Natural killer cell (primary cell): ENCODE results near the gene CACNA1D. TPM values are rescaled to one million over a fixed set of nuclear protein-coding genes. Genes with fewer than 3 reads are reported as not detected.

Experiments
- ATAC-seq, 3 donors: fragments of 150-1000 bp in 2 of 3; fragments of 200-7000 bp in 1 of 3; cut with Tn5 transposase; 1 replicate in 1 of 3; 2 replicates in 2 of 3; pipeline ENCODE4 v1.10.0; 2021; ENCODE audit warnings: mild to moderate bottlenecking in 2 of 3, moderate library complexity in 2 of 3
- DNase-seq, 2 donors: peaks; one replicate each; pipeline versions ENCODE4 v3.0.0 to v3.0.0-alpha.2; 2013 to 2021; ENCODE audit warnings: mixed read lengths in 1 of 2
- H3K27ac ChIP-seq: one replicate; pipeline ENCODE4 v1.5.1; 2013; ENCODE audit warnings: mild to moderate bottlenecking, low read length
- H3K27me3 ChIP-seq: one replicate; pipeline ENCODE4 v1.6.1; 2013; ENCODE audit warnings: low read length; ENCODE audit not compliant: control insufficient read depth, insufficient read depth
- H3K36me3 ChIP-seq: one replicate; pipeline ENCODE4 v1.6.1; 2013; ENCODE audit warnings: low read length; ENCODE audit not compliant: control insufficient read depth, insufficient read depth
- H3K4me1 ChIP-seq: one replicate; pipeline ENCODE4 v1.6.1; 2013; ENCODE audit warnings: low read length; ENCODE audit not compliant: control insufficient read depth, insufficient read depth
- H3K4me3 ChIP-seq: one replicate; pipeline ENCODE4 v1.5.1; 2013; ENCODE audit warnings: low read length
- H3K9me3 ChIP-seq: one replicate; pipeline ENCODE4 v1.6.1; 2013; ENCODE audit warnings: low read length; ENCODE audit not compliant: control insufficient read depth, insufficient read depth
- H3K27ac Mint-ChIP-seq, 2 donors: one replicate each; pipeline ENCODE4 v1.8.0; 2022; ENCODE audit warnings: mild to moderate bottlenecking in 2 of 2, mixed read lengths in 2 of 2, moderate library complexity in 1 of 2
- H3K27me3 Mint-ChIP-seq, 2 donors: one replicate each; pipeline ENCODE4 v1.8.0; 2022; ENCODE audit warnings: low read depth in 2 of 2, mixed read lengths in 2 of 2
- H3K36me3 Mint-ChIP-seq: one replicate; pipeline ENCODE4 v1.8.0; 2022; ENCODE audit warnings: mixed read lengths
- H3K4me1 Mint-ChIP-seq, 2 donors: one replicate each; pipeline ENCODE4 v1.8.0; 2022; ENCODE audit warnings: mixed read lengths in 2 of 2
- H3K4me3 Mint-ChIP-seq: one replicate; pipeline ENCODE4 v1.8.0; 2022; ENCODE audit warnings: mild to moderate bottlenecking, moderate library complexity, mixed read lengths
- H3K9me3 Mint-ChIP-seq, 2 donors: one replicate each; pipeline ENCODE4 v1.8.0; 2022; ENCODE audit warnings: mixed read lengths in 2 of 2
- CTCF ChIP-seq: fragments of 200-600 bp; IDR thresholded peaks from one replicate; pipeline ENCODE4 v1.8.0; 2022; ENCODE audit warnings: antibody characterized with exemption
- WGBS: methylation state at CpG from one replicate; pipeline ENCODE4 v1.1.7; 2013; ENCODE audit warnings: missing lambda C conversion rate; ENCODE audit not compliant: insufficient coverage; 5-methylcytosine and 5-hydroxymethylcytosine counted together
- intact Hi-C: fragments of 100-400 bp; cut with micrococcal nuclease; formaldehyde crosslinking; loops from one replicate; pipeline ENCODE4 v1.14.2; 2022
- total RNA-seq, 4 donors: library from RNA; stranded (reverse); fragments of 120-200 nt in 1 of 4; gene quantifications; one replicate each; pipeline versions ENCODE4 v1.2.3 to v1.2.4, GENCODE V29; 2013 to 2022

The CACNA1D gene
- total RNA-seq, 3 donors from 2014 or later (not counting 1 experiment from before 2014, with no cell fraction given): 0.54 to 10.1 TPM; not detected in 1

GRCh38 chr3:53671192-53671960 lies 177.0 kb downstream of the CACNA1D start:
- no peaks in the 10 kb centered on the region for H3K36me3 ChIP-seq
- H3K27me3 Mint-ChIP-seq: peaks cover 6 to 21% of the 10 kb centered on the region in 2 donors
- WGBS: 90% methylated on average over 5 of the region's 5 CpGs
- intact Hi-C loops: no loop called here
- H3K9me3 ChIP-seq: no peaks in the 10 kb centered on the region
- TF ChIP-seq CTCF: no peak
- no peaks in the 10 kb centered on the region for H3K36me3 Mint-ChIP-seq
- no peaks in the 10 kb centered on the region for H3K4me1 ChIP-seq
- no peak overlapping the region for H3K27ac ChIP-seq
- no peak for DNase-seq
- no peak overlapping the region for H3K4me3 ChIP-seq
- no peaks in the 10 kb centered on the region for H3K27me3 ChIP-seq
- H3K4me1 Mint-ChIP-seq: no peaks in the 10 kb centered on the region
- no peak overlapping the region for H3K27ac Mint-ChIP-seq
- H3K4me3 Mint-ChIP-seq: no peak overlapping the region
- no peaks in the 10 kb centered on the region for H3K9me3 Mint-ChIP-seq
- no peak for ATAC-seq

- H3K9me3 Mint-ChIP-seq: no peaks in the 10 kb centered on the region
- H3K27ac Mint-ChIP-seq: no peak overlapping the region
- H3K27ac ChIP-seq: no peak overlapping the region
- H3K4me3 ChIP-seq: no peak overlapping the region
- peaks cover 6 to 21% of the 10 kb centered on the region in 2 donors for H3K27me3 Mint-ChIP-seq
- WGBS: no CpG with 5 or more reads among the region's 1 CpG
- no peaks in the 10 kb centered on the region for H3K36me3 Mint-ChIP-seq
- no peak for ATAC-seq
- H3K4me3 Mint-ChIP-seq: no peak overlapping the region
- H3K4me1 Mint-ChIP-seq: no peaks in the 10 kb centered on the region
- no peaks in the 10 kb centered on the region for H3K36me3 ChIP-seq
- no peaks in the 10 kb centered on the region for H3K27me3 ChIP-seq
- H3K9me3 ChIP-seq: no peaks in the 10 kb centered on the region
- TF ChIP-seq CTCF: no peak
- DNase-seq: no peak
- no peaks in the 10 kb centered on the region for H3K4me1 ChIP-seq
- intact Hi-C loops: no loop called here
Measured at GRCh38 chr3:53671961-53672299, 177.5 kb downstream of the CACNA1D start.

GRCh38 chr3:53672981-53673380 lies 178.6 kb downstream of the CACNA1D start:
- no peaks in the 10 kb centered on the region for H3K36me3 Mint-ChIP-seq
- no peak for ATAC-seq

More at GRCh38 chr3:53672981-53673380, 178.6 kb downstream of the CACNA1D start:
- H3K9me3 Mint-ChIP-seq: no peaks in the 10 kb centered on the region
- H3K4me1 Mint-ChIP-seq: no peaks in the 10 kb centered on the region
- H3K27ac Mint-ChIP-seq: no peak overlapping the region
- Histone ChIP-seq H3K36me3 (no peaks in the 10 kb centered on the region), H3K4me3 (no peak overlapping the region), H3K4me1 (no peaks in the 10 kb centered on the region), H3K27me3 (no peaks in the 10 kb centered on the region), H3K9me3 (no peaks in the 10 kb centered on the region), H3K27ac (no peak overlapping the region)
- no peak overlapping the region for H3K4me3 Mint-ChIP-seq
- WGBS: 78% methylated on average over 5 of the region's 5 CpGs
- H3K27me3 Mint-ChIP-seq: peaks cover 6 to 21% of the 10 kb centered on the region in 2 donors
- DNase-seq: no peak
- intact Hi-C loops: no loop called here
- no peak for TF ChIP-seq CTCF
